ENCODE data around the gene IVNS1ABP. TPM values are rescaled to one million over a fixed set of nuclear protein-coding genes. Genes with fewer than 3 reads are reported as not detected.

The IVNS1ABP gene
- total RNA-seq, 4 donors from 2014 or later: 19.8 to 51.2 (median 30.5) TPM

DNA sequence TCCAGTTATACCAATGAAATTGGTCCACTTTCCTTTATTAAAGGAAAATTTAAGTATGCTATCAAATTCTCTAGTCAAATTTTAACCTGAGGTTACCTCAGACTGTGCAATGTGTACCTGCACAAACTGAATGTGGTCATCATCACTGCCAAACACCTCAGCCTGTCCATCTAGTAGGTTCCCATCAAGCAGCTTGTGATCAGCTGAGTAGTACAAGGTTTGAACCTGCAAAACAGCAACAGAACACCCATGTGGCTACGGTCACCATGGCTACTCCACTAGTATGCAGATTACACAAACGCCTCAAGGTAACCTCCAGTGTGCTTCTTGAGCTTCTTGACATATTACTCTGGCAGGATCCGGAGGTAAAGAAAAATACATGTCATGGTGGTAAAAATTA is 11.6 kb downstream of the IVNS1ABP start:
- Histone ChIP-seq H3K9me3 (no peaks in the 10 kb centered on the region), H3K27ac (replicated peaks in 1 of 4) (no peak overlapping the region), H3K4me1 (peaks cover 2 to 11% (median 10%) of the 10 kb centered on the region in 4 donors), H3K36me3 (peaks cover 46 to 99% (median 76%) of the 10 kb centered on the region in 4 donors), H3K4me3 (no peak overlapping the region), H3K27me3 (no peaks in the 10 kb centered on the region)
- intact Hi-C loops (cut with DNase I): no loop called here
- DNase-seq (ENCODE audit: extremely low spot score): no peak
- 92% methylated on average over 3 of the region's 3 CpGs for WGBS
- no peak for TF ChIP-seq POLR2A (IDR thresholded peaks at IDR 0.05; ENCODE audit: low read depth)
- no peak for TF ChIP-seq EP300 (IDR thresholded peaks at IDR 0.05)
- no peak for TF ChIP-seq CTCF (IDR thresholded peaks at IDR 0.05)
- no peak for TF ChIP-seq POLR2AphosphoS5 (IDR thresholded peaks at IDR 0.05)

- H3K27me3 ChIP-seq: no peaks in the 10 kb centered on the region
- TF ChIP-seq CTCF (IDR thresholded peaks at IDR 0.05) (no peak), POLR2A (IDR thresholded peaks at IDR 0.05; ENCODE audit: low read depth) (no peak), POLR2AphosphoS5 (IDR thresholded peaks at IDR 0.05) (no peak), EP300 (IDR thresholded peaks at IDR 0.05) (no peak)
- H3K4me3 ChIP-seq: no peak overlapping the region
- intact Hi-C loops (cut with DNase I): no loop called here
- H3K36me3 ChIP-seq: peaks cover 20 to 100% (median 79%) of the 10 kb centered on the region in 4 donors
- H3K27ac ChIP-seq (replicated peaks in 1 of 4): no peak overlapping the region
- no peaks in the 10 kb centered on the region for H3K9me3 ChIP-seq
- WGBS: 98% methylated on average over 6 of the region's 6 CpGs
- no peaks in the 10 kb centered on the region for H3K4me1 ChIP-seq
- no peak for DNase-seq (ENCODE audit: extremely low spot score)
These were observed 16.9 kb downstream of the IVNS1ABP start for GRCh38 chr1:185300152-185300551.

- intact Hi-C loops (cut with DNase I): no loop called here
- no peak overlapping the region for H3K27ac ChIP-seq (replicated peaks in 1 of 4)
- peaks cover 0 to 13% (median 9%) of the 10 kb centered on the region in 4 donors for H3K4me1 ChIP-seq
- no peaks in the 10 kb centered on the region for H3K27me3 ChIP-seq
- H3K9me3 ChIP-seq: no peaks in the 10 kb centered on the region
- no peak for DNase-seq (ENCODE audit: extremely low spot score)
- WGBS: 79% methylated on average over 2 of the region's 2 CpGs
- TF ChIP-seq POLR2AphosphoS5 (IDR thresholded peaks at IDR 0.05) (no peak), POLR2A (IDR thresholded peaks at IDR 0.05; ENCODE audit: low read depth) (no peak), CTCF (IDR thresholded peaks at IDR 0.05) (no peak), EP300 (IDR thresholded peaks at IDR 0.05) (no peak)
- peaks cover 13 to 83% (median 64%) of the 10 kb centered on the region in 4 donors for H3K36me3 ChIP-seq
- no peak overlapping the region for H3K4me3 ChIP-seq
These were observed 19.1 kb downstream of the IVNS1ABP start for GRCh38 chr1:185297982-185298381.

DNA sequence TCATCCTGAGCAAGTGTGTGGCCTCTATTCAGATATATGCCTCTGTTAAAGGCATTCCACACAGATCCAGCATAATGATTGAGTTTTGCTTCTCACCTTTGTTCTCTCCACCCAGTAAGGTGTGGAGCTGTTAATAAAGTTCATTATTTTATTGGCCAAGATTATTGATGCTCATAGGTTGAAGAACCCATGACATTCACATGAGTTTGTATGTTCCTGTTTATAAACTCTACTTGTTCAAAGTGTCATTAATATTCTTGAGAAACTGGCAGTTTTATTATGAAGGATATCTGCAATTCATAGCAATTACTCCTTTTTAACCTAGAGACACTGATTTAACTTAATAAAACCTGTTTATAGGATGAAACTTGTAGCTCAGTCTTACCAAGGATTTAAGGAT is 22.0 kb downstream of the IVNS1ABP start:
- no peaks in the 10 kb centered on the region for H3K27me3 ChIP-seq
- intact Hi-C loops (cut with DNase I): no loop called here
- no peak overlapping the region for H3K27ac ChIP-seq (replicated peaks in 1 of 4)
- H3K4me1 ChIP-seq: peaks cover 0 to 21% (median 14%) of the 10 kb centered on the region in 4 donors
- H3K36me3 ChIP-seq: peaks cover under 1 to 54% (median 42%) of the 10 kb centered on the region in 4 donors
- no peak overlapping the region for H3K4me3 ChIP-seq
- no peaks in the 10 kb centered on the region for H3K9me3 ChIP-seq
- DNase-seq (ENCODE audit: extremely low spot score): no peak
- no peak for TF ChIP-seq POLR2A (IDR thresholded peaks at IDR 0.05; ENCODE audit: low read depth)
- no peak for TF ChIP-seq EP300 (IDR thresholded peaks at IDR 0.05)
- no peak for TF ChIP-seq POLR2AphosphoS5 (IDR thresholded peaks at IDR 0.05)
- TF ChIP-seq CTCF (IDR thresholded peaks at IDR 0.05): no peak

- Histone ChIP-seq H3K9me3 (no peaks in the 10 kb centered on the region), H3K4me3 (no peak overlapping the region), H3K27ac (replicated peaks in 1 of 4) (no peak overlapping the region), H3K36me3 (peaks cover 0 to 43% (median 32%) of the 10 kb centered on the region in 4 donors), H3K27me3 (no peaks in the 10 kb centered on the region), H3K4me1 (peaks cover 0 to 21% (median 14%) of the 10 kb centered on the region in 4 donors)
- WGBS: 96% methylated on average over 1 of the region's 1 CpG
- no peak for DNase-seq (ENCODE audit: extremely low spot score)
- no peak for TF ChIP-seq POLR2AphosphoS5 (IDR thresholded peaks at IDR 0.05)
- no peak for TF ChIP-seq EP300 (IDR thresholded peaks at IDR 0.05)
- no peak for TF ChIP-seq CTCF (IDR thresholded peaks at IDR 0.05)
- TF ChIP-seq POLR2A (IDR thresholded peaks at IDR 0.05; ENCODE audit: low read depth): no peak
- intact Hi-C loops (cut with DNase I): no loop called here
These were observed 23.0 kb downstream of the IVNS1ABP start for GRCh38 chr1:185293967-185294542.
